PC-3 (cell line): ENCODE data around the gene HDAC9. TPM values are rescaled to one million over a fixed set of nuclear protein-coding genes. Genes with fewer than 3 reads are reported as not detected.

Source experiments
- ATAC-seq: fragments of 200-7000 bp; cut with Tn5 transposase; 2 replicates; pipeline ENCODE4 v1.9.1; 2020; ENCODE audit warnings: mild to moderate bottlenecking, moderate library complexity
- BruUV-seq: library from RNA; stranded (reverse); fragments of 400-500 nt; replicated peaks from 2 replicates; lab custom pipeline; 2021; lab: Mats Ljungman, UMichigan
- CTCF ChIA-PET: fragments of 300-600 bp; sonication (Branson Sonifier 250); formaldehyde crosslinking; loops from one replicate; lab custom pipeline; 2022; ENCODE audit warnings: antibody characterized with exemption; lab: Charles Lee
- POLR2A ChIA-PET: fragments of 300-600 bp; sonication (Branson Sonifier 250); formaldehyde crosslinking; loops from one replicate; lab custom pipeline; 2022; ENCODE audit warnings: antibody characterized with exemption; ENCODE audit not compliant: unreplicated experiment; lab: Charles Lee
- DNase-seq: peaks from one replicate; pipeline ENCODE4 v3.0.0-alpha.2; 2015
- H2AFZ ChIP-seq: fragments of 300-600 bp; sonication (generic); 2 replicates; pipeline ENCODE4 v1.6.0; 2016; ENCODE audit warnings: antibody characterized with exemption, low read length
- H3F3A ChIP-seq: fragments of 300-600 bp; sonication (generic); one replicate; pipeline ENCODE4 v1.6.0; 2017; ENCODE audit warnings: antibody characterized with exemption, low read length, control low read depth, mild to moderate bottlenecking; ENCODE audit not compliant: unreplicated experiment
- H3K27ac ChIP-seq: fragments of 300-600 bp; sonication (generic); 2 replicates; pipeline ENCODE4 v1.5.1; 2016; ENCODE audit warnings: mild to moderate bottlenecking, low read length
- H3K27me3 ChIP-seq: fragments of 300-600 bp; sonication (generic); 2 replicates; pipeline ENCODE4 v1.6.1; 2016; ENCODE audit warnings: low read length, mixed read lengths
- H3K36me3 ChIP-seq: fragments of 300-600 bp; sonication (generic); 2 replicates; pipeline ENCODE4 v1.6.1; 2016; ENCODE audit warnings: low read depth, mixed run types, low read length, mixed read lengths
- H3K4me1 ChIP-seq: fragments of 300-600 bp; sonication (generic); 2 replicates; pipeline ENCODE4 v1.5.1; 2016; ENCODE audit warnings: low read length; ENCODE audit not compliant: insufficient read depth
- H3K4me2 ChIP-seq: fragments of 300-600 bp; sonication (generic); 2 replicates; pipeline ENCODE4 v1.6.0; 2016; ENCODE audit warnings: low read length
- H3K4me3 ChIP-seq: fragments of 300-600 bp; sonication (generic); 2 replicates; pipeline ENCODE4 v1.5.1; 2016; ENCODE audit warnings: mild to moderate bottlenecking, low read length, mixed read lengths
- H3K79me2 ChIP-seq: fragments of 300-600 bp; sonication (generic); 2 replicates; pipeline ENCODE4 v1.6.1; 2017; ENCODE audit warnings: low read length, mixed read lengths
- H3K9ac ChIP-seq: fragments of 300-600 bp; sonication (generic); 2 replicates; pipeline ENCODE4 v1.6.0; 2016; ENCODE audit warnings: mild to moderate bottlenecking, low read length
- H3K9me2 ChIP-seq: fragments of 300-600 bp; sonication (generic); replicated peaks from 2 replicates; pipeline ENCODE4 v1.6.1; 2016; ENCODE audit warnings: mixed run types, low read length, mixed read lengths
- H3K9me3 ChIP-seq: fragments of 300-600 bp; sonication (generic); 2 replicates; pipeline ENCODE4 v1.6.1; 2016; ENCODE audit warnings: low read length, mixed read lengths
- H4K20me1 ChIP-seq: fragments of 300-600 bp; sonication (generic); 2 replicates; pipeline ENCODE4 v1.6.1; 2016; ENCODE audit warnings: low read length, mixed read lengths
- CTCF ChIP-seq: fragments of 300-600 bp; sonication (generic); conservative IDR thresholded peaks from 2 replicates; pipeline ENCODE4 v1.5.1; 2017; ENCODE audit warnings: antibody characterized with exemption, low read depth, mild to moderate bottlenecking, low read length
- EZH2 ChIP-seq: fragments of 300-600 bp; sonication (generic); IDR thresholded peaks from one replicate; pipeline ENCODE4 v1.6.1; 2017; ENCODE audit warnings: antibody characterized with exemption, mild to moderate bottlenecking, low read length; ENCODE audit not compliant: unreplicated experiment
- EZH2phosphoT487 ChIP-seq: fragments of 300-600 bp; sonication (generic); IDR thresholded peaks from 2 replicates; pipeline ENCODE4 v1.6.1; 2018; ENCODE audit warnings: mild to moderate bottlenecking, antibody characterized with exemption, low read length, borderline replicate concordance
- intact Hi-C: fragments of 100-400 bp; cut with micrococcal nuclease; formaldehyde crosslinking; loops from 2 replicates; pipeline ENCODE4 v1.9.0; 2023
- total RNA-seq: library from RNA; depleted of rRNA; stranded (reverse); fragments of >200 nt; gene quantifications from 2 replicates; pipeline ENCODE4 v1.2.3, GENCODE V29; 2014

Gene HDAC9
- total RNA-seq, 1 experiment from 2014 or later: 7.8 TPM

GRCh38 chr7:18958627-18959026 is 463.1 kb downstream of the HDAC9 start:
- BruUV-seq: no TSS peak

GRCh38 chr7:18960725-18961124 is 465.2 kb downstream of the HDAC9 start:
- H3K36me3 ChIP-seq: no peaks in the 10 kb centered on the region
- no peaks in the 10 kb centered on the region for H3K79me2 ChIP-seq
- BruUV-seq: no TSS peak
- intact Hi-C loops: no loop called here
- no peaks in the 10 kb centered on the region for H3F3A ChIP-seq
- no peaks in the 10 kb centered on the region for H3K9me3 ChIP-seq
- ChIA-PET CTCF (no interaction called here), POLR2A (no interaction called here)
- no peaks in the 10 kb centered on the region for H4K20me1 ChIP-seq
- no peak overlapping the region for H3K9ac ChIP-seq
- no peak overlapping the region for H3K4me2 ChIP-seq
- H3K4me3 ChIP-seq: no peak overlapping the region
- TF ChIP-seq EZH2phosphoT487: no peak
- no peak for TF ChIP-seq EZH2
- no peak for TF ChIP-seq CTCF
- H3K4me1 ChIP-seq: peaks cover 32% of the 10 kb centered on the region
- 0 out of 2 replicates have a peak overlapping the region, but pooled peaks have one; percentile 11 for H2AFZ ChIP-seq
- ATAC-seq (no peak), DNase-seq (no peak)
- no peaks in the 10 kb centered on the region for H3K27me3 ChIP-seq
- H3K9me2 ChIP-seq: no peaks in the 10 kb centered on the region
- no peak overlapping the region for H3K27ac ChIP-seq

More at GRCh38 chr7:18958627-18959026, 463.1 kb downstream of the HDAC9 start:
- DNase-seq (peak; percentile 67), ATAC-seq (peak; percentile 41)
- Histone ChIP-seq H3K4me3 (no peak overlapping the region), H3K27me3 (no peaks in the 10 kb centered on the region), H3K4me1 (peaks cover 32% of the 10 kb centered on the region), H2AFZ (peak overlapping the region; percentile 3; the same call in 1 of the 2 replicates), H3F3A (no peaks in the 10 kb centered on the region), H3K9me2 (no peaks in the 10 kb centered on the region), H3K4me2 (no peak overlapping the region), H3K27ac (peak overlapping the region; percentile 27; the same call in 1 of the 2 replicates), H3K9me3 (no peaks in the 10 kb centered on the region), H3K36me3 (no peaks in the 10 kb centered on the region), H4K20me1 (no peaks in the 10 kb centered on the region), H3K9ac (no peak overlapping the region), H3K79me2 (no peaks in the 10 kb centered on the region)
- ChIA-PET POLR2A (interaction anchor here (0.6 kb wide), 1 partner anchor 61 kb away, joined by 3 read pairs; no protein-coding TSS in a partner anchor), CTCF (no interaction called here)
- intact Hi-C loops: no loop called here
- TF ChIP-seq EZH2 (no peak), EZH2phosphoT487 (no peak), CTCF (no peak)

GRCh38 chr7:18962031-18962430 is 466.5 kb downstream of the HDAC9 start:
- DNase-seq: peak; percentile 87
- H3K36me3 ChIP-seq: no peaks in the 10 kb centered on the region
- no peaks in the 10 kb centered on the region for H4K20me1 ChIP-seq
- H3K4me1 ChIP-seq: peaks cover 32% of the 10 kb centered on the region
- no peaks in the 10 kb centered on the region for H3K27me3 ChIP-seq
- H3K79me2 ChIP-seq: no peaks in the 10 kb centered on the region
- H3K27ac ChIP-seq: peak overlapping the region; percentile 6; the same call in 1 of the 2 replicates
- no TSS peak for BruUV-seq
- TF ChIP-seq CTCF (no peak), EZH2 (no peak), EZH2phosphoT487 (no peak)
- H2AFZ ChIP-seq: peak overlapping the region; percentile 27; the same call in 1 of the 2 replicates
- H3K9ac ChIP-seq: no peak overlapping the region
- no peaks in the 10 kb centered on the region for H3K9me2 ChIP-seq
- no peak overlapping the region for H3K4me3 ChIP-seq
- POLR2A ChIA-PET: interaction anchor here (0.7 kb wide), 1 partner anchor 13 kb away, joined by 3 read pairs; no protein-coding TSS in a partner anchor
- CTCF ChIA-PET: no interaction called here
- H3K4me2 ChIP-seq: peak overlapping the region; percentile 43
- H3K9me3 ChIP-seq: no peaks in the 10 kb centered on the region
- intact Hi-C loops: no loop called here
- peak; percentile 92 for ATAC-seq
- H3F3A ChIP-seq: no peaks in the 10 kb centered on the region
